Progenitor cell of endocrine pancreas (in vitro differentiated cells): ENCODE data around the gene SRSF8. TPM values are rescaled to one million over a fixed set of nuclear protein-coding genes. Genes with fewer than 3 reads are reported as not detected.
"Not testable (repeated sequence)": the region's sequence is repeated elsewhere in the genome, so short reads cannot be mapped to it uniquely, and the experiment has no call there.

Source experiments
- DNase-seq: peaks from one replicate; pipeline ENCODE4 v3.0.0; 2021; ENCODE audit warnings: low spot score; ENCODE audit not compliant: unreplicated experiment
- H3K27ac Mint-ChIP-seq: 2 replicates; pipeline ENCODE4 v1.8.0; 2021; ENCODE audit warnings: mild to moderate bottlenecking, moderate library complexity, mixed read lengths
- H3K27me3 Mint-ChIP-seq: 2 replicates; pipeline ENCODE4 v1.8.0; 2021; ENCODE audit warnings: mixed read lengths
- H3K36me3 Mint-ChIP-seq: 2 replicates; pipeline ENCODE4 v1.8.0; 2022; ENCODE audit warnings: mixed read lengths; ENCODE audit not compliant: insufficient read depth
- H3K4me1 Mint-ChIP-seq: 2 replicates; pipeline ENCODE4 v1.8.0; 2021; ENCODE audit warnings: low read depth, mixed read lengths
- H3K4me3 Mint-ChIP-seq: 2 replicates; pipeline ENCODE4 v1.8.0; 2021; ENCODE audit warnings: low read depth, mild to moderate bottlenecking, moderate library complexity, mixed read lengths
- H3K9me3 Mint-ChIP-seq: 2 replicates; pipeline ENCODE4 v1.8.0; 2021; ENCODE audit warnings: low read depth, mixed read lengths
- total RNA-seq: library from RNA; stranded (reverse); gene quantifications from 2 replicates; pipeline ENCODE4 v1.2.1, GENCODE V29; 2021
- TF ChIP-seq, protein P1 (sequence below): fragments of 200-600 bp; sonication (generic); IDR thresholded peaks from one replicate; pipeline ENCODE4 v1.5.0; 2021; ENCODE audit warnings: antibody characterized with exemption, mild to moderate bottlenecking; ENCODE audit not compliant: unreplicated experiment

SRSF8 gene
- total RNA-seq, 1 donor from 2014 or later: 43.4 TPM

DNA sequence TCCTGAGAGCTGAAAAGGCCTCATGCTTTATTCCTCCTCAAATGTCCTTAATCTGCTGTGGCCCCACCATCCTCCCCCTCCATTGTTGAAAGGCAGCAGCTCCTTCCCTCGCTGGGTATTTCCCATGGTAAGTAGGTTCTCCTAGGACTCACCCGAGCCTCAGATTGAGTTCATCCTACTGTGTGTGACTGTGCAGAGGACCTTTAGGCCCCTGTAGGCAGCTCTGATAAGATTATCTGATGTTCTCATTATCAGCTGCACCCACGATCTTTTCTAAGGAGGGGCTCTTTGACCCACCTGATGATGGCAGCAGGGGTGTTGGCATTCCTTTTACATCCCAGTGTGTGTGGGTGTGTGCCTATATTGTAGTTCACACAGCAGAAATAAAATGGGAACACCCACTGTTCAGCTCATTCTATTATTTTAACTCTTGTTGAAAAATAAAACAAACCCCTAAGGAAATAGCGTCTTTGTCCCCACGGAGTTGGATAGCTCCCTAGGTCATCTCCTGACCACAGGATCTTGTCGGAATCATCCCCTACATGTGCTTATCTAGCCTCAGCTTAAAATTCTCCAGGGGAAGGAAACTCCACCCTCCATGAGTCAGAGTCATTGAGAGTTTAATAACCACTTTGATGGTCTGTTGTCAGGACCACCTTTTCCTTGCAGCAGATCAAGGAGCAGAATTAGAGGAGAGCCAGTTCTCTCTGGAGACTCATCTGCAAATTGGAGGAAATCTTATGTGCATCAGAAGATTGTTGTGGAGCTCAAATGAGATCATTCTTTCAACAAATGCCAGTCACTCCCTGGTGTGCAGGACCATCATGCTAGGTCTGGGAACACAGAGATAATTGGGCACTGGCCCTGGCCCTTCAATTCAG, 42.2 kb downstream of the SRSF8 start:
- H3K27ac Mint-ChIP-seq: no peak overlapping the region
- no peak overlapping the region for H3K4me3 Mint-ChIP-seq
- TF ChIP-seq, protein P1, sequence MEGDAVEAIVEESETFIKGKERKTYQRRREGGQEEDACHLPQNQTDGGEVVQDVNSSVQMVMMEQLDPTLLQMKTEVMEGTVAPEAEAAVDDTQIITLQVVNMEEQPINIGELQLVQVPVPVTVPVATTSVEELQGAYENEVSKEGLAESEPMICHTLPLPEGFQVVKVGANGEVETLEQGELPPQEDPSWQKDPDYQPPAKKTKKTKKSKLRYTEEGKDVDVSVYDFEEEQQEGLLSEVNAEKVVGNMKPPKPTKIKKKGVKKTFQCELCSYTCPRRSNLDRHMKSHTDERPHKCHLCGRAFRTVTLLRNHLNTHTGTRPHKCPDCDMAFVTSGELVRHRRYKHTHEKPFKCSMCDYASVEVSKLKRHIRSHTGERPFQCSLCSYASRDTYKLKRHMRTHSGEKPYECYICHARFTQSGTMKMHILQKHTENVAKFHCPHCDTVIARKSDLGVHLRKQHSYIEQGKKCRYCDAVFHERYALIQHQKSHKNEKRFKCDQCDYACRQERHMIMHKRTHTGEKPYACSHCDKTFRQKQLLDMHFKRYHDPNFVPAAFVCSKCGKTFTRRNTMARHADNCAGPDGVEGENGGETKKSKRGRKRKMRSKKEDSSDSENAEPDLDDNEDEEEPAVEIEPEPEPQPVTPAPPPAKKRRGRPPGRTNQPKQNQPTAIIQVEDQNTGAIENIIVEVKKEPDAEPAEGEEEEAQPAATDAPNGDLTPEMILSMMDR: no peak
- DNase-seq: no peak
- peaks cover 12% of the 10 kb centered on the region for H3K4me1 Mint-ChIP-seq
- H3K9me3 Mint-ChIP-seq: no peaks in the 10 kb centered on the region
- H3K36me3 Mint-ChIP-seq: no peaks in the 10 kb centered on the region
- peaks cover 6% of the 10 kb centered on the region for H3K27me3 Mint-ChIP-seq

DNA sequence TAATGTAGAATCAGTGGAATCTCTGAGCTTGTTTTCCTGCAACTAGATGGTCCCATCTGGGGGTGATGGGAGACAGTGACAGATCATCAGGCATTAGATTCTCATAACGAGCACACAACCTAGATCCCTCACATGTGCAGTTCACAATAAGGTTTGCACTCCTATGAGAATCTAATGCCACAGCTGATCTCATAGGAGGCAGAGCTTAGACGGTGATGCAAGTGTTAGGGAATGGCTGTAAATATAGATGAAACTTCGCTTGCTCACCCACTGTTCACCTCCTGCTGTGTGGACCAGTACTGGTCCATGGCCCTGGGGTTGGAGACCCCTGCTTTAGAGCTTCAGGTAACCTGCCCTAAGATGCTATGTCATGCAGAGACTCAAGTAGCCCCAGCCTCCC, 44.8 kb downstream of the SRSF8 start:
- H3K27ac Mint-ChIP-seq, H3K9me3 Mint-ChIP-seq, H3K36me3 Mint-ChIP-seq, H3K4me3 Mint-ChIP-seq, DNase-seq, H3K27me3 Mint-ChIP-seq: not testable (repeated sequence)
- H3K4me1 Mint-ChIP-seq: peaks cover 12% of the 10 kb centered on the region

DNA sequence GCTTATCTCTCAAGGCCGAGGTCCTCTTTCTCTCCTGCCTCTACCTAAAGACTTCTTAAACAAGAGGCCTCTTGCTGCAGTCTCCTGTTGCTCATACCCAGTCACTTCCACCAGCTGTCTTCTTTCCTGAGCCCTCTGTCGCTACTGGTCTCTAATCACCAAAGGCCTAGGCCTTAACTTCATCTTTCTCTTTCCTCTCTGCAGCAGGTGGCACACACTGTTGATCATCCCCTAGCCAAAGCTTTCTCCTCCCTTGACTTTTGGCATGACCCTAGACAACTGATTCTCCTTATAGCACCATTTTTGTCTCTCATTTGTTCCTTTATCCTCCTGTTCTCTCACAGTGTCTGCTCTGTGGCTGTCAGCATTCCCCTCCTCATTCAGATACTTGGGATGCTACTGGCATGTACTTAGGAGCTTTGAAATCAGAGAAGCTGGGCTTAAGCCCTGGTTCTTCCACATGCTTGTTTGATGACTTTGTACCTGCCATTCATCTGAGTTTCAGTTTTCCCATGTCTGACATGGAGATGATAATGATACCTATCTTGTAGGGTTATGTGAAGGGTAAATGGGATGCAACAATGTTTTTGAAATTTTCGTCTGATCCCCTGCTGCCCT, 45.3 kb downstream of the SRSF8 start:
- Mint-ChIP-seq H3K27ac (no peak overlapping the region), H3K27me3 (peaks cover 6% of the 10 kb centered on the region), H3K4me3 (no peak overlapping the region), H3K9me3 (no peaks in the 10 kb centered on the region), H3K36me3 (no peaks in the 10 kb centered on the region), H3K4me1 (peaks cover 9% of the 10 kb centered on the region)
- no peak for DNase-seq
- TF ChIP-seq, protein P1: no peak

DNA sequence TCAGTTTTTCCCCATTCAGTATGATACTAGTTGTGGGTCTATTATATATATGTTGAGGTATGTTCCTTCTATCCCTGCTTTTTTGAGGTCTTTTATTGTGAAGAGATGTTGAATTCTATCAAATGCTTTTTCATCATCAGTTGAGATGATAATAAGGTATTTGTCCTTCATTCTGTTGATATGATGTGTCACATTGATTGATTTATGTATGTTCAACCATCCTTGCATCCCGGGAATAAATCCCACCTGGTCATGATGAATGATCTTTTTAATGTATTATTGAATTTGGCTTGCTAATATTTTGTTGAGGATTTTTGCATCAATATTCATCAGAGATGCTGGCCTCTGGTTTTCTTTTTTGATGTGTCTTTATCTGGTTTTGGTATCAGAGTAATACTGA, 48.9 kb downstream of the SRSF8 start:
- Mint-ChIP-seq H3K27ac (no peak overlapping the region), H3K4me1 (no peaks in the 10 kb centered on the region), H3K27me3 (peaks cover 3% of the 10 kb centered on the region), H3K4me3 (no peak overlapping the region), H3K9me3 (peaks cover 3% of the 10 kb centered on the region), H3K36me3 (peaks cover 1% of the 10 kb centered on the region)
- DNase-seq: no peak
- TF ChIP-seq, protein P1: no peak

DNA sequence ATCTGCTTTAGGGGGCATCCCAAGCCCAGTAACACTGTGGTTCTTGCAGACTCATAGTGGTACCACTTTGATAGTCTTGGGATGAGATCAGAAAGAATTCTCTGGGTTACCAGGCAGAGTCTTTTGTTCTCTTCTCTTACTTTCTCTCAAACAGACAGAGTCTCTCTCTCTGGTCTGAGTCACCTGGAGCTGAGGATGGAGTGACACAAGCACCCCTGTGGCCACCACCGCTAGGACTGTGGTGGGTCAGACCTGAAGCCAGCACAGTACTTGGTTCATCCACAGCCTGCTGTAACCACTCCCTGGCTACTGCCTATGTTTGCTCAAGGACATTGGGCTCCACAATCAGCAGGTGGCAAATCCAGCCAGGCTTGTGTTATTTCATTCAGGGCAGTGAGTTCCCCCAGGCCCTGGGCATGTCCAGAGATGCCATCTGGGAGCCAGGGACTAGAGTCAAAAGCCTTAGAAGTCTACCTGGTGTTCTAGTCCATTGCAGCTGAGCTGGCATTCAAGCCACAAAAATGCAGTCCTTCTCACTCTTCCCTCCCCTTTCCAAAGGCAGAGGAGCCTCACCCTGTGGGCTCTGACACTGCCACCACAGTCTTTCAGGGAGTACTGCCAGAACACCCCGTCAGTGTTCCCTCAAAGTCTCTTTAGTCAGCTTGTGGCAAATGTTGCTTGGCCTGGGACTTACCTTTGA, 52.8 kb downstream of the SRSF8 start:
- DNase-seq: no peak
- peaks cover 1% of the 10 kb centered on the region for H3K36me3 Mint-ChIP-seq
- TF ChIP-seq, protein P1: no peak
- H3K9me3 Mint-ChIP-seq: peaks cover 3% of the 10 kb centered on the region
- peaks cover 3% of the 10 kb centered on the region for H3K27me3 Mint-ChIP-seq
- H3K4me1 Mint-ChIP-seq: peaks cover 4% of the 10 kb centered on the region
- H3K27ac Mint-ChIP-seq: no peak overlapping the region
- no peak overlapping the region for H3K4me3 Mint-ChIP-seq

Other genes starting within 250 kb of the SRSF8 start
- gene CWC15, start 93.4 kb upstream of the SRSF8 start, total RNA-seq: 74.7 and 74.9 TPM in 2 replicates
- 1.2 and 1.4 TPM in 2 replicates for gene KDM4D, start 93.2 kb upstream of the SRSF8 start, total RNA-seq
- not detected in 2 replicates for gene KDM4E, start 41.7 kb upstream of the SRSF8 start, total RNA-seq
- not detected in 2 replicates for gene KDM4F, start 17.5 kb upstream of the SRSF8 start, total RNA-seq
- gene ENDOD1, start 22.9 kb downstream of the SRSF8 start, total RNA-seq: 2.1 and 2.7 TPM in 2 replicates
- 79.7 and 80.2 TPM in 2 replicates for gene SESN3, start 164.3 kb downstream of the SRSF8 start, total RNA-seq